GM12891 (cell line): ENCODE results near the gene LRRC47.

Experiments
- PAX5 ChIP-seq: IDR thresholded peaks from 2 replicates; pipeline ENCODE4 v1.6.1; 2011; ENCODE audit warnings: low read length, moderate library complexity, mild to moderate bottlenecking; ENCODE audit not compliant: insufficient read depth, severe bottlenecking
- POLR2A ChIP-seq: IDR thresholded peaks from 2 replicates; pipeline ENCODE4 v1.6.1; 2011; ENCODE audit warnings: low read depth, low read length, control low read depth
- POLR2AphosphoS5 ChIP-seq: IDR thresholded peaks from 2 replicates; pipeline ENCODE4 v1.6.1; 2011; ENCODE audit warnings: low read depth, low read length, control low read depth
- POU2F2 ChIP-seq: IDR thresholded peaks from 2 replicates; pipeline ENCODE4 v1.6.1; 2011; ENCODE audit warnings: low read depth, mild to moderate bottlenecking, control low read depth, low read length, moderate library complexity
- SPI1 ChIP-seq: IDR thresholded peaks from 2 replicates; pipeline ENCODE4 v1.6.1; 2011; ENCODE audit warnings: low read depth, low read length, control low read depth
- TAF1 ChIP-seq: IDR thresholded peaks from 2 replicates; pipeline ENCODE4 v1.6.1; 2011; ENCODE audit warnings: low read depth, low read length, control low read depth

- no peak for TF ChIP-seq POLR2A
- no peak for TF ChIP-seq POLR2AphosphoS5
- no peak for TF ChIP-seq TAF1
- TF ChIP-seq SPI1 = no peak
- TF ChIP-seq PAX5 = no peak
- TF ChIP-seq POU2F2 = no peak
Observed at GRCh38 chr1:3759164-3759563, 37.1 kb downstream of the LRRC47 start.
